ENCODE results near the gene ADCY4. TPM values are rescaled to one million over a fixed set of nuclear protein-coding genes. Genes with fewer than 3 reads are reported as not detected.
A peak's percentile ranks its signal among the peaks of the same experiment; 100 is the strongest.

The ADCY4 gene
- total and polyA plus RNA-seq, 2 of the 13 experiments (the other 11 are each of a cell fraction or from before 2014, with no cell fraction given): 0.03 TPM; not detected in 1

- intact Hi-C loops (cut with micrococcal nuclease; ENCODE audit: unreplicated experiment): no loop called here
- Histone ChIP-seq H3K27ac (ENCODE audit: extremely low read length, insufficient read depth, low read length) (no peak overlapping the region), H3K36me3 (replicated peaks in 1 of 2; ENCODE audit: control insufficient read depth in 1 of 2, insufficient read depth in 2 of 2, low read length in 2 of 2) (no peaks in the 10 kb centered on the region), H4K20me1 (ENCODE audit: insufficient read depth, low read length) (no peaks in the 10 kb centered on the region), H3K9ac (ENCODE audit: insufficient read depth, low read depth, low read length) (no peak overlapping the region), H3K4me2 (ENCODE audit: low read depth, low read length) (no peak overlapping the region), H3K9me3 (ENCODE audit: low read length) (no peaks in the 10 kb centered on the region), H3K4me1 (ENCODE audit: insufficient read depth, low read length) (peaks cover 9% of the 10 kb centered on the region), H3K4me3 (replicated peaks in 1 of 3; ENCODE audit: insufficient read depth in 1 of 3, low read depth in 2 of 3, low read length in 3 of 3) (no peak overlapping the region), H2AFZ (ENCODE audit: low read length) (no peak overlapping the region), H3K27me3 (ENCODE audit: control insufficient read depth in 1 of 2, insufficient read depth in 2 of 2, low read length in 2 of 2) (peaks cover 29 to 79% of the 10 kb centered on the region in 2 experiments), H3K79me2 (ENCODE audit: insufficient read depth, low read length) (no peaks in the 10 kb centered on the region)
- in situ Hi-C loops (cut with HindIII; ENCODE audit: extremely low pct_ligation_motif_present, low pct_unique_long_range_greater_than_20kb): no loop called here
- FAIRE-seq (no peak), ATAC-seq (no peak), DNase-seq (ENCODE audit: low spot score) (no peak)
- CTCF ChIA-PET (ENCODE audit: low intra/inter-chr PET ratio, low total read pairs): no interaction called here
- POLR2A ChIA-PET: interaction anchor here (1.2 kb wide), 1 partner anchor 55 kb away, joined by 3 read pairs; the partner anchor contains the start of gene RABGGTA
- BruUV-seq (replicated peaks): no TSS peak
- 28% methylated on average over 9 of the region's 9 CpGs for WGBS (ENCODE audit: low lambda C conversion rate)
- TF ChIP-seq IRX3 (CRISPR knock-in tag; IDR thresholded peaks at IDR 0.05; ENCODE audit: borderline replicate concordance, low read depth) (no peak), ZNF546 (CRISPR knock-in tag; conservative IDR thresholded peaks at IDR 0.05) (no peak), ZHX2 (IDR thresholded peaks at IDR 0.05; ENCODE audit: low read depth) (no peak), ZHX2 (CRISPR knock-in tag; IDR thresholded peaks at IDR 0.05; ENCODE audit: borderline replicate concordance) (no peak), MAFF (IDR thresholded peaks at IDR 0.05; ENCODE audit: low read depth, low read length) (no peak), ZNF724P (CRISPR knock-in tag; IDR thresholded peaks at IDR 0.05; ENCODE audit: borderline replicate concordance) (no peak), GMEB2 (CRISPR knock-in tag; IDR thresholded peaks at IDR 0.05; ENCODE audit: low read depth) (no peak), WIZ (CRISPR knock-in tag; IDR thresholded peaks at IDR 0.05) (no peak), NPAS2 (CRISPR knock-in tag; IDR thresholded peaks at IDR 0.05; ENCODE audit: borderline replicate concordance) (0 out of 2 replicates have a peak, but pooled peaks have one; percentile 53), XBP1 (CRISPR knock-in tag; IDR thresholded peaks at IDR 0.05) (no peak), TFDP2 (CRISPR knock-in tag; IDR thresholded peaks at IDR 0.05) (no peak), TRAFD1 (CRISPR knock-in tag; IDR thresholded peaks at IDR 0.05; ENCODE audit: borderline replicate concordance) (no peak), TFE3 (CRISPR knock-in tag; IDR thresholded peaks at IDR 0.05) (no peak)
These were observed 8.9 kb downstream of the ADCY4 start for GRCh38 chr14:24325963-24326362.

All from HepG2 (cell line).